Measurements from ENCODE around the gene OPRL1.
"Not testable (repeated sequence)": the region's sequence is repeated elsewhere in the genome, so short reads cannot be mapped to it uniquely, and the experiment has no call there.

The OPRL1 gene

DNA sequence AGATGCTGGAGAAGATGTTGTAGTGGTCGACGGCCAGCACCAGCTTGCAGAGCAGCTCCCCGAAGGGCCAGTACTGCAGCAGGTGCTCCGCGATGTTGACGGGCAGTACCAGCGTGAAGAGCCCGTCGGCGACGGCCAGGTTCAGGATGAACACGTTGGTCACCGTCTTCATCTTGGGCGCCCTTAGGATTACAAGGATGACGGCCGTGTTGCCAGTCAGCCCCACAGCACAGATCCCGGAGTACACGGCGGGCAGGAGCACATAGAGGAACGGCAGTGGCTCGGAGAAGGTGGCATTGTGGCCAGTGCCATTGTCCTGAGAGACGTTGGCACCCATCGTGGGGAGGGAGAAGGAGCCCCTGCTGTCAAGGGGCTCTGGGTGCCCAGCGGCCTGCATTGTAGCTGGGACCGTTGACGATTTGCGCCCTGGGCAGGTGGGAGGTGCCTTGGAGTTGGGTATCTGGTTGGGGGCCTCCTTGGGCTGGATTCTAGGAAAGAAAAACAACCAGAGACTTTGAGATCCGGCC, 26.6 kb downstream of the OPRL1 start:
- DNase-seq = no peak

DNA sequence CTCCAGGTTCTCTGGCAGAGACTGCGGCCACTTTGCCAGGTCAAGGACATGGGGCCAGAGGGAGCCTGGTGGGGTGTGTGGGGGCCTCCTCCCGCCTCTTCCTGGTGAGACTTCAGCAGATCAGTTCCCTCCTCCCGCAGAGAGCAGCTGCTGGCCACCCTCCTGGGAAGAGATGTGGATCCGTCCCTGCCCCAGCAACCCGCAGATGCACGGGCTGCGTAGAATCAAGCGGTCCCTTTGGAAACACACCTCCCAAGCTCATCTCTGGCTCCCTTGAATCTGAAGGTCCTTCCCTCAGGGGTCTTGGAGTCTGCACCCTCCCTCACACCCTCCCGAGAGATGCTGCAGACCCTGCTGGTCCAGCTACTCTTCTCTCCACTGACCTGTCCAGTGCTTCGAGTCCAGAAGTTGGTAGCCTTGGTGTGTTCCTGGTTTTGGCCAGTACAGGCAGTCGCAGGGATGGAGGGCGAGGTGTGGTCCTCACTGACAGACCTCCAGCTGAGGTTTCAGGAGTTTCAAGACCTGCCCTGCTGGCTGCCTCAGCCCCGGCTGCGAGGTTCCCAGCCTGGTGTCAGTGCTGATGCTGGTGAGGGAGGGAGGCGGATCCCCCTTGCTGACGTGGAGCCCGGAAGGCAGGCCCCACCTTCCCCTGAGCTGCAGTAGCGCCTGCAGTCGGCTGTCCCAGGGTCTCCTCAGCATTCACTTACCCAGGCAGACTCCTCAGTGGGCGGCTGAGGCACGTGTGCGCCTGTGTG, 27.3 kb downstream of the OPRL1 start, which contains the start of gene NPBWR2:
Gene NPBWR2, minus strand, starts transcription at position 585 of the 755 bp plus-strand sequence. CDS start 734 bp downstream, outside the sequence.
- DNase-seq = no peak

DNA sequence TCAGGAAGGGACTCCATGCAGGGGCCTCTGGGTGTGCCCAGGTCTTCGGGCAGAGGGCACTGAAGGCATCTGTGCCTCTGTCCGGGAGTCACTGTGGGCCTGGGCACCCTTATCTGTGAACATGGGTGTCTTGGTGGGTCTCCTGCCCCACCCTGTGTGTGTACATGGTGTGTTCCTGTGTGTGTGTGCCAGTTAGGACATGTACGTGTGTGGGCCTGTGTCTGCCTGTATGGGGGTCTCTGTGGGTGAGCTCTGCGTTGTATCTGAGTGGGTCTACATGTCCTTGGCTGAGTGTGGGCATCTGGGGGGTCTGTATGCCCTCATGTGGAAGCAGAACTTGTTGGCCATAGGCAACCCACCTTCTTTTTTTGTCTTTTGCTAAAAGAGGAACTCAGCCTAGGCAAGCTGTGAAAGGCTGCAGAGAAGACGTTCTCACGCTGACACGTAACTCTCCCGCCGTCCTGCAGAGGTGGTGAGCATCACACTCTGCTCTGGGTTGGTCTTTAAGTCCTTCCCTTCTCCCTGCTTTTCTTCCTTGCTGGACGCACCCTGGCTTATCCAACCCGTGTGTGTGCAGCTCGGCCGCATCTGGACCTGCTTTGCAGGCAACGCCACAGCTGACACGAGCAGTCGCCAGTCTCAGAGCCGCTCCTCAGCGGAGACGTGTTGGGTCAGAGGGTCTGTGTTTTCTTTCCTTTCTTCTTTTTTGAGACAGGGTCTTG, 28.0 kb downstream of the OPRL1 start:
- DNase-seq = no peak

DNA sequence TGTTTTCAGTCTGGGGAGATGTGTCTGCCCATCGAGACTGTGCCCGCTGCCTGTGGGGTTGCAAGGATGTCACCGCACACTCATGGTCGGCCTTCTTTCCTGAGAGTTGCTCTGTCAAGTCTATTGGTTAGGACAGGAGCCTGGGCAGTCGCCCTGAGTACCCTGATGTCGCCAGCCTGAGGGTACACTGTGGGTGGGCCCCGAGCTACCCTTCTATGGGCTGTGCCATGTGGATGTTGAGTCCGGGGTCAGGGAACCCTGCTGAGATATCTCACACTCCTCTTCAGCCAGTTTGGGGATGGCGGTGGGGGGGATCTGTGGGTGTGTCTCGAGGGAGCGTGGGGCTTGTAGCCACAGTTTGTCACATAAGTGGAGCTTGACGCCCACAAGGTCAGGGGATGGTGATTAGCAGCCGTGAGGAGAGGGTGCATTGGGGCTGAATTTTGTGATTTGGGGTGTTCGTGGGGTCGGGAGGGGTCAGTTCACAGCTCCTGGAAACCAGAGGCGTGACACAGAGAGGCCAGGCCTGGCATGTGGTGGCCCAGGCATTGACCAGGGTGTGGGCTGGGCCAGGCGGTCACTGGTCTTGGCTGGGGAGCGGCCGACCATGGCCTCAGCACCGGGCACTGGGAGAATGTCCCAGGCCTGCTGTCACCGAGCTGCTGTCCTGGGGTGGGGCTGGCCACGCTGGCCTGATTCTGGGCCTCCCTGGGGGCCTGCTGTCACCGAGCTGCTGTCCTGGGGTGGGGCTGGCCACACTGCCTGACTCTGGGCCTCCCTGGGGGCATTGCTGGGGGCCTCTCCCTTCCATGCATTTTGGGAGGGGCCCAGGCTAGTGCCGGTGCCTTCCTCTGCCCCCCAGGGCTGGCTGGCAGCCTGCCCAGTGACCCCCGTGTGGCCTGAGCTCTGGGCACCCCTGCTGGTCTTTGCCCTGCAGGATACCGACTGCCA, 29.1 kb downstream of the OPRL1 start:
- no peak for DNase-seq

DNA sequence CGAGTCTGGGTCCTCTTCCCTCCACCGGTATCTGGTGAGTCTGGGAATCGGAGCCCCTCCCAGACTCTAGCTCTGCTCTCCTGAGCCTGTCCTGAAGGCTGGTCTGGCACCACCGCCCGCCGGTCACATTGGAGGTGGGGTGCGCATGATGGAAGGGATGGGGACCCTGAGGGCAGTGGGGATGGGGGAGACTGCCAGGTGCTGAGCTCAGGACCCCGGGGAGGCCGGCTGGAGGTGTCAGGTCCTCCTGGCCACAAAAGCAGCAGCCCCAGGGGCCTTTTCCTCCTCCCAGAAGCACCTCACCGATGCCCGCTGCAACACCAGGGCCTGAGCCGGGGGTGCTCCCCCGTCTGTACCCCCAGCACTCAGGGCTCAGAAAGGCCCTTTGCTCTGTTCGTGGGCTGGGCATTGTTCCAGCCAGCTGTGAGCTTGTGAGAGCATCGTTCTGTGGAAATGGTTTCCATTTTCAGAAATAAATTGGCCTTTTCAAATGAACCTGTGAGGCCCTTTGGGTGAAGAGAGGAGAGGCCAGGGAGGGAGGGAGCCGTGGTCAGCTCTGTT, 30.0 kb downstream of the OPRL1 start:
- DNase-seq = no peak

DNA sequence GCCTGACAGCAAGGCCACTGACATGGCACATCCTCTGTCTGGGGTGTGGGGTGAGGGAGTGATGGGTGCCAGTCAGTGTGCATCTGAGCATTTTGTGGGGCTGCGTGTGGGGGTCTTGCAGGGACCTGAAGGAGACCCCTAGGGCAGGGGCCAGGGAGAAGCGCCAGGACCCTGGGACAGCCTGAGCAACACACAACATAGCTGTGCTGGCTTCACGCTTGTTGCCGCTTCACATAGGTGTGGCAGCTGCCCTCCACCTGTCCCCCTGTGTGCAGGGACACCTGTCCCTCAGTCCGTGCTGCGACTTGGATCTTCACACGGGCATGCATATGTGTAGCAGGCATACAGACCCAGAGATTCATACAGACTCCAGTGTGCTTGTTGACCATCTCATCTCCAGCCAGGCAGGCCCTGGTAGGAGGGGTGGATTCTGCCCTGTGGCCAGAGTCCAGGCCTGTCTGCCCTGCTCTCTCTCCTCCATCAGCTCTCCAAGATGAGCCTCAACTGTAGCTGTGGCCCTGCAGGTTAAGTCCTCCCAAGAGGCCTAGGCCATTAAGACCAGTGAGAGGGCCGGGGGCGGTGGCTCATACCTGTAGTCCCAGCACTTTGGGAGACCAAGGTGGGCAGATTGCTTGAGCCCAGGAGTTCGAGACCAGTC, 30.7 kb downstream of the OPRL1 start:
- DNase-seq = no peak

DNA sequence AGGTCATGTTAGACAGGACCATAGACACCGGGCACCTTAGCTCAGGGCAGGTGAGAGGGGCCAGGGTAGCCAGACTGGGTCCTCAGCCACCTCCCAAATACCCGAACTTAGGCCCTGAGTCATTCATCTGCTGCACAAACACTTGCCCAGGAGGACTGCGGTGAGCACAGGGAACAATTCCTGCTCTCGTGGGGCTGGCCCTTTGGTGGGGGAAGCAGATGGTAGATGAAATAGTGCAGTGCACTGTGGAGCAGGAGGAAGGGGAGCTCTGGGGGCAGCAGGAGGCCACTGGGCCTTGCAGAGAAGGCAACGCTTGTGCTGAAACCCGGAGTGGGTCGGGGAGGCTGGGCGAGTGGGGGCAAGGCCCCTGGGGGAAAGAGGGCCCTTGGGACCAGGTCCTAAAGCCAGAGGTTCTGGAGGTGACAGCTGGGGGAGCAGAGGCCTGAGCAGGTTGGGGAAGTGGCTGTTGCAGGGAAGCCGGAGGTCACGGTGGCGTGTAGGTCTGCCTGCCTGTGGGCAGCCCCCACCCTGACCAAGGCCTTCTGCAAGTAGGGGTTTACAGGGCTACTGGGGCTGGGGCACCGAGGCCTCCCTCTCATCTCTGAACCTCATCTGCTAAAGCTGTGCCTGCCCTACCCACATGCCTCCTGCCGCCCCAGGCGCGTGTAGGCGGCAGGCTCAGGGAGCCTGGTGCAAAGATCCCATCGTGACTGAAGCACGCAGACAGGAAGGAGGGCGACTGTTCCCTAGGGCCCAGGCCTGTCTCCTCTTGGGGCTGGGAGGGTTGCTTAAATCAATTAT, 32.2 kb downstream of the OPRL1 start:
- no peak for DNase-seq

DNA sequence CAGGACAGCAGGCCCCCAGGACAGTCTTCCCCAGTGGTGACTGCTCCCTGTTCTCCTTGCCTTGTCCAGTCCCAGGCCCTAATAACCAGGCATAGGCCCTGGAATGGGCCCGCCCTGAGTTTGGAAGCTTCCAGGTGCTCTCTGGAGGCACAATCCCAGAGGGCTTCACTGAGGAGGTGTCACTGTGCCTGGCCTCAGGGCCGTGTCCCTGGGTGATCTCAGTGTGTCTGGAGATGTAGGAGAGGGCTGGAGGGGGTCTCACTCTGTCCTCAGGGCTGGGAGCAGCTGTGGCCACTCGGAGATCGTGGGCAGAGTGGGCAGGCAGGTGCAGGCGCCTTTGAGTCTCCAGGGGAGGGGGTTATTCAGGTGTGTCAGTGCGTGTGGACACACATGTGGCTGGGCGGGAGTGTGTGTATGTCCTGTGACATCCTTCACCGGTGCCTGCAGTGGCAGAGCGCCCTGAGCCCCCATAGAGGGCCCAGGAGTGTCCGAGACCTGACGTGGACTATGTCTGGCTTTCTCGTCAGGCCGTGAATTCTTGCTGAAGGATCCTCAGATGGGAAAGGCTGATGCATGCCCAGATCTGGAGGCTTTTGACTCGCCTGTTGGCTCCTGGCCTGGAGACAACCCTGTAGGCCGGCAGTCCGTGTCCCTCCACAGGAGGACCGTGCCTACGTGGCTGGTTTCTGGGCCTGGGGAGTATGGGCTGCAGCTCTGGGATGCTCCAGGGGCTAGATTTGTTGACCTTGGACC, 33.0 kb downstream of the OPRL1 start:
- no peak for DNase-seq

DNA sequence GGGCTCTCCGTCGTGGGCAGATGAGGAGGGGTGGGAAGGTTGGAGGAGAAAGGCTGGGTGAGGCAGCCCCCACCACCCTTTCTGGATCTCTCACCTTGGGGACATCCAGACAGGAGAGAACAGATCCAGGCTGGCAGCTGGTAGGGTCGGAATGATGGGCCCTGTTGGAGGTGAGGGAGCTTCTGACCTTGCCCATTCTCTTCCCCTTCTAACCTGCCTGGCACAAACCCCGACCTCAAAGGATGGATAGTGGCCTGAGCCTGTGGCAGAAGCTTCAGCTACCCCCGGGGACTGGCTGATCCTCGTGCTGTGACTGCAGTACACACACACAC, 33.5 kb downstream of the OPRL1 start:
- DNase-seq = no peak

DNA sequence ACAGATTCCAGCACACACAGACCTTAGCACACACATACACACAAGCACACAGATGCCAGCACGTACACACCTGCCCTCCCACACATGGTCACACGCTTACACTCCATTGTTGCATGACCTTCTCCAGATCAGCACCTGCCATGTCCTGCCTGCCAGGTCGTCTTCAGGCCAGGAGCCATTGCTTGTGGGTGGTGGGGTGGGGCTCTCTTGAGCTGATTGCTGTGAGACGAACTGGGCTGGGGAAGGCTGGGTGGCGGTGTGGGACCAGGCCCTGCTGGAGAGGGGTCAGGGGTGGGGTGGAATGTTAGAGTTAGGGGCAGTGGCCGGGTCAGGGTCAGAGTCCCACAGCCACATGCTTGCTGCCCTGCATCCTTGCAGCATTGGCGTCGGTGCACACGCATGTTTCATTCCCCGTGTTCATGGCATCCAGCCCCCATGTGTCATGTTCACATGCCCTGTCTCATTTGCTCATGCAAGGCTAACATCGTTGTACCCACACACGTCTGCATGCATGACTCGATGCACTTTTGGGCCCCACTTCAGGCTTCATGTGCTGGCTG, 34.0 kb downstream of the OPRL1 start:
- no peak for DNase-seq

DNA sequence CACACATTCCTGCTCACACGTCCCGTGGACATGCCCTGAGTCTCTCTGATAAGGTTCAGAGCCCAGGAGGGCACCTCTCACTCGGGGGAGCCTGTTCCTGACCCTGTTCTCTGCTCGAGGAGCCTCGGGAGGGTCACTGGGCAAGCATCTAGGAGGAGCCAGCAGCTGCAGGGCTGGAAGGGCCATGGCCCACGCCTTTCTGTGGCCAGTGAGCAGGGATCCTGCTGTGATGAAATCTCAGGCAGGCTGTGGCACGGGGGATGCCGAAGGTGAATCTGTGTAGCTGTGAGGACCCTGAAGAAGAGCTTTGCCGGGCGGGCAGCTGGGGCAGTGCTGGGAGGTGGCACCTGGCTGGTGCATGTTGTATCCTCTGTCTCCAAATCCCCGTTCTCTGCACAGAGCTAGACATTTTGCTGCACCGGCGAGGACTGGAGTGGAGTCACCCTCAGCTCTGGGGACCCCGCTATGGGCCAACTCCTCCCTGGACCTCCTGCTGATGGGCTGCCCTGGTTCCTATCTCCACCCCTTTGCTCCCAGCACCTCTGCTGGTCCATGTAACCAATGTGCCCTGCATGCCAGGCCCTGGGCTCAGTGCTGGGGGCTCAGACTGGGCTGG, 34.6 kb downstream of the OPRL1 start:
- no peak for DNase-seq

DNA sequence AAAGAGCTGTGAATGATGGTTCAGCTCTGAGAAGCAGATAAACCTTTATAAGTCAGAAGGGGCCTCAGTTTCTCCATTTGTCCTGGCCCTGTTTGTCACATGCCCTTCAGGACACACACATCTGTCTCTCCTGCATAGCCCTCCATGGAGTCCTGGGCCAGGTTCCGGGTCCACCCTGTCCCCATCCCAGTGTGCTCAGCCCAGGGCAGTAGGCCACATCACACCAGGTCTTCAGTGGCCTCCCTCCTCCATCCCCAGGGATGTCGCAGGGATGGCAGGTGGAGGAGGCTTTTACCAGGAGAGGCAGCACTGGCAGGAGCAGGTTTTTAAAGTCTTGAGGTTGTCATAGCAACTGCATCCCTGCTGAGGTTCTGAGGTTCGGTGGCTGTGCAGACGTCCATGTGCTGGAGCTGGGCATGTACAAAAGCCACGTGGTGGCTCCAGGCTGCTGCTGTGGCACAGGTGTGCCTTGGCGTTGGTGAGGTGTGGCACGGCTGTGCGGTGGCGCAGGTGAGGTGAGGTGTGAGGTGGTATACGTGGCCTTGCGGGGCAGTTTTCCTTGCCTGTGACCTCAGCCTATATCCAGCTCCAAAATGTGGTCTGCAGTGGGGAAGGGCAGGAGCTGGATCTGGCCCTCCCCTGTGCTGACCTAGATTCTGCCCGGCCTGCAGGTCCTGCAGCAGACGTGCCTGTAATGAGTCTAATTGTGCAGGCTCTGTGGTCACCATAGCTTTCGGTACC, 35.5 kb downstream of the OPRL1 start:
- no peak for DNase-seq

DNA sequence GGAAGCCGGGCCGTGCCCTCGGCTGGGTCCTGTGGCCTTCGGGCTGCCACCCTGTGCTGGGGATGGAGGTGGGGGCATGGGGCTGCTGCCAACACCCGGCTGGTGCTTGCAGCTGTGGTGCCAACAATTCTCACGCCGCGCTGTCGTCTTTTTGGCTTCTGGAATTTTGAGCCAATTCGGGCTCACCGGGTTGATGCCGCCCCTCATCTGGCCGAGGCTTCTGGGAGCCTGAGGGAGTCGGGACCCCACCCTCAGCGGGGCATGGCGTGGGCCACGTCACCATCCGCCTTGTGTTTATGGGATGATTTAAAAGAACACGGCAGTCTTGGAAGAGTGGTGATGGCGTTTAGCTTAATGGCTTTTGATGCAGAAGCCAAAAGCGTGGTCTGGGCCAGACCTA, 36.1 kb downstream of the OPRL1 start:
- DNase-seq = no peak

DNA sequence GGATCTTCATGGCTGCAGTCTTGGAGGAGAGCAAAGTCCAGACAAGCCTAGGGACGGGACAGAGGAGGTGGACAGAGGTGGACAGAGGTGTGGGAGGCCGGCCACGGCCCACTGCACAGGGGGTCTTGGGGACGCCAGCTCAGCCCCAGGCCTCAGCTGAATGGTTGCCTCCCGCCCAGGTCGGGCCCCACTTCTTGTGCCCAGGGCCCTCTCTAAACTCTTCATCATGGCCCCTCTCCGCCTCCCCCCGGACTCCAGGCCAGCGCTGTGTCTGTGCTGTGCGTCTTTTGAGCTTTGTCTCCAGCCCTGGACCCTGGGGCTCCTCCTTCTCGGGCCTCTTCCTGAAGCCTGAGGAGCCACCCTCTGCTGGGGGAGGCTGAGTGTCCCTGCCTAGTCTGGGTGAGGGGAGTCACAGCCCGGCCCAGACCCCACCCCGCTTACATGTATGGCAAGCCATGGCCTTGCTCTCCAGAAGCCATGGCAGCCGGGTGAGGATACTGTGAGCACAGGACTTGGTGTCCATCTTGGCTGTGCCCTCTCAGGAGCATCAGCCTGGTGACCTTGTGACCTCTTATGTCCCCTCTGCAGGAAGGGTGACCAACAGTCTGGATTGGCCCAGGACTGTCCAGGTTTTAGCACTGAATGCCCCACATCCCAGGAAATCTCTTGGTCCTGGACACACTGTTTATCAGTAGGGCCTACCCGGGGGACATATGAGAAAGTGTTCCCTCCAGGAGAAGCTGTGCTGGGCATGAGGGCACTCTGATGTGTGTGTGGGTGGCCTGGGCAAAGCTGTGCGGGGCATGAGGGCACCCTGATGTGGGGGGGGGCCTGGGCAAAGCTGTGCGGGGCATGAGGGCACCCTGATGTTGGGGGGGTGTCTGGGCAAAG, 36.9 kb downstream of the OPRL1 start:
- DNase-seq = no peak

DNA sequence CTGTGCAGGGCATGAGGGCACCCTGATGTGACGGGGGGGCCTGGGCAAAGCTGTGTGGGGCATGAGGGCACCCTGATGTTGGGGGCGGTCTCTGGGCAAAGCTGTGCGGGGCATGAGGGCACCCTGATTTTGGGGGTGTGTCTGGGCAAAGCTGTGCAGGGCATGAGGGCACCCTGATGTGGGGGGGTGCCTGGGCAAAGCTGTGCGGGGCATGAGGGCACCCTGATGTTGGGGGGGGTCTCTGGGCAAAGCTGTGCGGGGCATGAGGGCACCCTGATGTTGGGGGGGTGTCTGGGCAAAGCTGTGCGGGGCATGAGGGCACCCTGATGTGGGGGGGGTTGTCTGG, 37.5 kb downstream of the OPRL1 start:
- DNase-seq = not testable (repeated sequence)

DNA sequence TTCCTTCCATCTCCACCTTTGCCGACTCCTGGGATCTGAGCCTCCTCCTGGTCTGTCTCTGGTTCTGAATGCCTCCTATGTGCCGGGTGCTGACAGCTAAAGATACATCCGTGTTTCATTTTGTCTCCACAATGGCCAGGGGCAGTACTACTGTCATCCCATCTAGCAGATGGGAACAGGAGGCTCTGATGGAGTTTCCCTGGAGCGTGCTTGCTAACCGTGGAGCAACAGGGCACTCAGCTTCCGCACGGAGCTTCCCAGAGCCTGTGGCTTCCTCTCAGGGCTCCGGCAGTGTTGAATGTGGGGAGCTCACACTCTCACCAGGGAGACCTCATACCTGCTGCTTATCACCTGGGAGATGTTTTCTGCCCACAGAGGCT, 39.4 kb downstream of the OPRL1 start:
- no peak for DNase-seq

DNA sequence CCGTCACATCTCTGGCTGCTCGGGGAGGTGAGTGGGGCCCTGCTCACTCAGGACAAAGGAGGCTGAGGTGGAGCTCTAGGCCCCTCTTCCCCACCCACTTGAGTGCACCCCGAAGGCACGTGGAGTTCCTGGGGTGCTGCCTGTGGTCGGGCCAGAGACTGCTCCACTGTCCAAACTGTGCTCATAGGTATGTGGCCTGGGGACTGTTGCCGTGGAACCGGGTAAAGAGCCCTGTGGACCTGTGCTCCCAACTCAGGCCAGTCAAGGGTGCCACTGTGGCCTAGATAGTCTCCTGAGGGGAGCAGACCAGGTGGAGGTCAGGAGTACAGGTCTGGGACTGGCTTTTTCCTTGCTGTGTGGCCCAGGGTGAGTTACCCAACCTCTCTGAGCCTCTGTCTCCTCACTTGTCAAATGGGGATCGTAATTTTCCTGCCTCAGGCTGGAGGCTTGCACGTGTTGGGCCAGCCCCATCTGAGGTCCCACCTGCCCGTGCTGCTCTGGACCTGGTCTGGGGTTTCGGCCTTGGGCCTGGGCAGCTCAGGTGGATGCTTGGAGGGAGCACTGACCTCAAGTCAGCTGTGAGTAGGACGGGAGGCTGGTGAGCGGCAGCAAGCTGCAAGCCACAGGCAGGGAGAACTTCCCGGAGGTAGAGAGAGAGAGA, 39.9 kb downstream of the OPRL1 start:
- no peak for DNase-seq

DNA sequence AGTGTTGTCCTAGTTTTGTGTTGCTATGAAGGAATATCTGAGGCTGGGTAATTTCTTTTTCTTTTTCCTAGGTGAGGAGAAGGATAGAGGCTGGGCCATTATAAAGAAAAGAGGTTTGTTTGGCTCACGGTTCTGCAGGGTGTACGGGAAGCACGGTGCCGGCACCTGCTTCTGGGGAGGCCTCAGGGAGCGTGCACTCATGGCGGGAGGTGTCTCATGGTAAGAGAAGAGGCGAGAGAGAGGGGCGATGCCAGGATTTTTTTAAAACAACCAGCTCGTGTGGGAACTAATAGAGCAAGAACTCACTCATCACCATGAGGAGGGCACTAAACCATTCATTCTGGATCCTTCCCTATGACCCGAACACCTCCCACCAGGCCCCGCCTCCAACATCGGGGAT, 41.7 kb downstream of the OPRL1 start:
- DNase-seq = no peak

Data from stimulated activated CD4-positive, alpha-beta T cell treated with anti-CD3 and anti-CD28 coated beads, Interleukin-12 subunit alpha, Interleukin-12 subunit beta, amount 100 ng/mL, for 4 hours (primary cell).